GM12874 (cell line): Measurements from ENCODE around the gene OLFM1.

ENCODE experiments used
- TF ChIP-seq, protein P1 (sequence below): IDR thresholded peaks from 2 replicates; pipeline ENCODE4 v1.5.1; 2011; ENCODE audit warnings: low read depth, mild to moderate bottlenecking, control low read depth, low read length, moderate library complexity; ENCODE audit not compliant: insufficient read depth

Gene OLFM1

GRCh38 chr9:135045264-135045927 lies 42.1 kb upstream of the OLFM1 start:
- TF ChIP-seq, protein P1, sequence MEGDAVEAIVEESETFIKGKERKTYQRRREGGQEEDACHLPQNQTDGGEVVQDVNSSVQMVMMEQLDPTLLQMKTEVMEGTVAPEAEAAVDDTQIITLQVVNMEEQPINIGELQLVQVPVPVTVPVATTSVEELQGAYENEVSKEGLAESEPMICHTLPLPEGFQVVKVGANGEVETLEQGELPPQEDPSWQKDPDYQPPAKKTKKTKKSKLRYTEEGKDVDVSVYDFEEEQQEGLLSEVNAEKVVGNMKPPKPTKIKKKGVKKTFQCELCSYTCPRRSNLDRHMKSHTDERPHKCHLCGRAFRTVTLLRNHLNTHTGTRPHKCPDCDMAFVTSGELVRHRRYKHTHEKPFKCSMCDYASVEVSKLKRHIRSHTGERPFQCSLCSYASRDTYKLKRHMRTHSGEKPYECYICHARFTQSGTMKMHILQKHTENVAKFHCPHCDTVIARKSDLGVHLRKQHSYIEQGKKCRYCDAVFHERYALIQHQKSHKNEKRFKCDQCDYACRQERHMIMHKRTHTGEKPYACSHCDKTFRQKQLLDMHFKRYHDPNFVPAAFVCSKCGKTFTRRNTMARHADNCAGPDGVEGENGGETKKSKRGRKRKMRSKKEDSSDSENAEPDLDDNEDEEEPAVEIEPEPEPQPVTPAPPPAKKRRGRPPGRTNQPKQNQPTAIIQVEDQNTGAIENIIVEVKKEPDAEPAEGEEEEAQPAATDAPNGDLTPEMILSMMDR, result no peak

GRCh38 chr9:135045928-135046738 lies 41.3 kb upstream of the OLFM1 start:
- TF ChIP-seq, protein P1, result no peak

DNA sequence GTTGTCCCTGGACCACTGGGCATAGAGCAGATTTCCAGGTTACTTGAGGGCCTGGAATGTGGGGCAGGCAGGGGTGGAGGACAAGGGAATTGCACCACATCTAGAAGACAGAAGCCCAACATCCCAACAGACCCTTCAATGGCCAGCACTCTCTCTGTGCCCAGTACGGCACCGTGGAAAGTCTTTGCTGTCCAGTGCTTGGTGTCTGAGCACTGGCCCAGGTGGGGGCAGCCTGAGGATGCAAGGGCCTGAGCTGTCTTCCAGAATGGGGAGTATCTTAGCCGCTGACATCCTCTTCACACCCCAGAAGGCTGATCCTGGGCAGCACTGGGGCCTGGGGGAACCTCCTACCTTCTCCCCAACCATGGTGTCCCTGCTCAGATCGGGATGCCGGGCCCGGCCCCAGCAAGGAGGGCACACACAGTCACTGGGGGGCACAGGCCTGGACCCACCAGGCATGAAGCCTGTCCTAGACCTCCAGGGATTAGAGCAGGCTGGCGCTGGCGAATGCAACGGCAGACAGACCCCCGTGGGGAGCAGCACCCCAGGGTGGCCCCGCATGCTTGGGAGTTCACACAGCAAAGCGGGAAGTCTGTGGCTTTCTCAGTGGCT lies 40.6 kb upstream of the OLFM1 start:
- TF ChIP-seq, protein P1, result no peak

GRCh38 chr9:135047521-135047920 lies 39.9 kb upstream of the OLFM1 start:
- TF ChIP-seq, protein P1, result no peak

DNA sequence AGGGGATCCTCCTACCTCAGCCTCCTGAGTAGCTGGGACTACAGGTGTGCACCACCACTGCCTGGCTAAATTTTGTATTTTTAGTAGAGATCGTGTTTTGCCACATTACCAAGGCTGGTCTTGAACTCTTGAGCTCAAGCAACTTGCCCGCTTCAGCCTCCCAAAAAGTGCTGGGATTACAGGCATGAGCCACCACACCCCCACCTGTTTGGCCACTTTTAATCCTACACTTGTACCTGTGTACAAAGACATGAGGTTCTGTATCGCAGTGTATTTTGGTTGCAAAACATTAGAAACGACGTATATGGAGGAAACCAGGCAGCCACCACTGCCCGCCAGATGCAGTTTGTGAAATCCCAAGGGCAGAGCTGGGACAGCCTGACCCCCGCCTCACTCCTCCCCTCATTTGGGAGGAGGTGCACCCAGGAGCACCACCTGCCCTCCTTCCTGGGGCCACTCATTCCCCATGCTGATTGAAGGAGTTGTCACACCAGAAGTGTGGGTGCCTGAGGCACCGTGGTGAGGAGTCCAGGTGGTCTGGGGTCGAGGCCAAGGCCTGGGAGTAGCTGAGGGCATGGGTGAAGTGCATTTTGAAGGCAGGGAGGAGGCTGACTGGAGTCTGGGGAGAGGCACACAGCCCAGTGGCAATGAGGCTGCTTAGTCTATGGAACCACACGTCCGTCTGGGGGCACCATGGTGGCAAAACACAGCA lies 39.3 kb upstream of the OLFM1 start:
- TF ChIP-seq, protein P1, result no peak

DNA sequence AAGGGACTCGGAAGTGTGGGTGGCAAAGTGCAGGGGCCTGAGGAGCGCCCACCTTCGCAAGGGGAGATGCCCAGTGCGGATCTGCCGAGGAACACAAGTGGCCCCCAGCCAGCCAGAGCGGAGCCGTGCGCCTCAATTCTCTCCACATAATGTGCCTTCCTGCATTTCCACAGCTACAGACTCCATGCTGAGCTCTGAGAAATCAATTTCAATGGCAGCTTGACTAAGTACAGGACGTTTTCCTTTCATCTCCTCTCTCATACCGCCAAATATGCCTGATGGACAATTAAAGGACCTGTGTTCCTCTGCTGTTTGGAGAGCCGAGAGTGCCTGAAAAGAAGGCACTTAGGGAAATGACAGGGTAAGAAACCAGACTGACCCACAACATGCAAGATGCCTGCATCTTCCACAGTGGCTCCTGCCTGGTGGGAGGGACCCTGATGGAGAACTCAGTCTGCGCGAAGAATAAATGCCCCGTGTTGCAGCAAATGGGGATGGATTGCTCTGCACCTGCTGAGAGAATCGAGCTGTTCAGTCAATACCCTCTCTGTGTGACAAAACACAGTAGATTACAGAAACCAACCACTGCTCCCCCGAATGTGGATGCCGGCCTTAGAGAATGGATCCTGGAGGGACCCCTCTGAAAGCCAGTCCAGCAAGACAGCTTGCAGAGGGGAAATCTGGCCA lies 38.6 kb upstream of the OLFM1 start:
- TF ChIP-seq, protein P1, result no peak
